Measurements from ENCODE around the gene CIITA. TPM values are rescaled to one million over a fixed set of nuclear protein-coding genes. Genes with fewer than 3 reads are reported as not detected.

The CIITA gene
- total RNA-seq, 1 experiment from 2014 or later = 0.26 TPM

- Mint-ChIP-seq H3K36me3 (peaks cover 12% of the 10 kb centered on the region; the same call in 1 of the 2 replicates), H3K27me3 (ENCODE audit: low read depth) (peaks cover 3% of the 10 kb centered on the region; the same call in 1 of the 2 replicates), H3K4me1 (peaks cover 32% of the 10 kb centered on the region), H3K4me3 (no peak overlapping the region), H3K9me3 (no peaks in the 10 kb centered on the region), H3K27ac (no peak overlapping the region)
- no peak for ATAC-seq
- TF ChIP-seq USF1 (CRISPR knock-in tag; IDR thresholded peaks at IDR 0.05) = no peak
- TF ChIP-seq ZNF423 (CRISPR knock-in tag; IDR thresholded peaks at IDR 0.05) = no peak
- TF ChIP-seq NFYB (CRISPR knock-in tag; conservative IDR thresholded peaks at IDR 0.05; ENCODE audit: low read depth) = no peak
- TF ChIP-seq HMGXB4 (CRISPR knock-in tag; IDR thresholded peaks at IDR 0.05) = no peak
- TF ChIP-seq ZNF425 (CRISPR knock-in tag; conservative IDR thresholded peaks at IDR 0.05) = no peak
- no peak for TF ChIP-seq ZNF232 (CRISPR knock-in tag; IDR thresholded peaks at IDR 0.05)
- TF ChIP-seq USF2 (CRISPR knock-in tag; IDR thresholded peaks at IDR 0.05) = no peak
- TF ChIP-seq ATF3 (CRISPR knock-in tag; conservative IDR thresholded peaks at IDR 0.05) = no peak
- no peak for TF ChIP-seq TEAD1 (CRISPR knock-in tag; IDR thresholded peaks at IDR 0.05)
- TF ChIP-seq HMGA2 (CRISPR knock-in tag; IDR thresholded peaks at IDR 0.05) = no peak
- CTCF ChIA-PET = interaction anchor here (3.7 kb wide), 1 partner anchor 21 kb away, joined by 38 read pairs; no protein-coding TSS in a partner anchor
- DNase-seq (ENCODE audit: low spot score) = no peak
- POLR2A ChIA-PET = no interaction called here
Measured at GRCh38 chr16:10938796-10939648, 62.0 kb downstream of the CIITA start.

GRCh38 chr16:10939649-10940234 is 62.7 kb downstream of the CIITA start:
- no peak for DNase-seq (ENCODE audit: low spot score)
- peaks cover 32% of the 10 kb centered on the region for H3K4me1 Mint-ChIP-seq
- peak overlapping the region; percentile 95; the same call in 1 of the 2 replicates for H3K4me3 Mint-ChIP-seq
- ChIA-PET CTCF (interaction anchor here (3.7 kb wide), 1 partner anchor 21 kb away, joined by 38 read pairs; no protein-coding TSS in a partner anchor), POLR2A (no interaction called here)
- no peaks in the 10 kb centered on the region for H3K9me3 Mint-ChIP-seq
- peaks cover 3% of the 10 kb centered on the region; the same call in 1 of the 2 replicates for H3K27me3 Mint-ChIP-seq (ENCODE audit: low read depth)
- H3K27ac Mint-ChIP-seq = no peak overlapping the region
- H3K36me3 Mint-ChIP-seq = peaks cover 11% of the 10 kb centered on the region; the same call in 1 of the 2 replicates
- no peak for ATAC-seq
- TF ChIP-seq ATF3 (CRISPR knock-in tag; conservative IDR thresholded peaks at IDR 0.05) (no peak), TCF7 (CRISPR knock-in tag; IDR thresholded peaks at IDR 0.05; ENCODE audit: low read depth) (no peak), TEAD4 (CRISPR knock-in tag; IDR thresholded peaks at IDR 0.05) (no peak), ZNF281 (CRISPR knock-in tag; IDR thresholded peaks at IDR 0.05) (no peak), AR (CRISPR knock-in tag; IDR thresholded peaks at IDR 0.05) (no peak), SMAD4 (CRISPR knock-in tag; IDR thresholded peaks at IDR 0.05) (no peak), ATF6 (CRISPR knock-in tag; IDR thresholded peaks at IDR 0.05) (no peak), ZNF396 (CRISPR knock-in tag; IDR thresholded peaks at IDR 0.05; ENCODE audit: borderline replicate concordance) (no peak), SOX15 (CRISPR knock-in tag; IDR thresholded peaks at IDR 0.05) (no peak)
